GM12878 (cell line): ENCODE data around the gene C1RL. TPM values are rescaled to one million over a fixed set of nuclear protein-coding genes. Genes with fewer than 3 reads are reported as not detected.

Experiments used
- ATAC-seq: fragments of 200-7000 bp; cut with Tn5 transposase; 3 replicates; pipeline ENCODE4 v1.9.1; 2020; ENCODE audit warnings: mild to moderate bottlenecking, moderate library complexity
- BruUV-seq: library from RNA; stranded (reverse); fragments of 400-500 nt; replicated peaks from 2 replicates; lab custom pipeline; 2021; lab: Mats Ljungman, UMichigan
- CTCF ChIA-PET: fragments of 300-600 bp; sonication (Branson Sonifier 250); formaldehyde crosslinking; extraction: SDS; loops from one replicate; lab custom pipeline; 2021; ENCODE audit warnings: inconsistent platforms; lab: Yijun Ruan, JAX
- POLR2A ChIA-PET: fragments of 350-600 bp; formaldehyde crosslinking; extraction: SDS; loops from one replicate; lab custom pipeline; 2021; ENCODE audit warnings: inconsistent platforms; lab: Charles Lee
- RAD21 ChIA-PET: fragments of 300-600 bp; sonication (Branson Sonifier 250); formaldehyde crosslinking; loops from one replicate; lab custom pipeline; 2023; ENCODE audit warnings: antibody characterized with exemption; ENCODE audit not compliant: unreplicated experiment; lab: Charles Lee
- SMC1A ChIA-PET: fragments of 300-600 bp; sonication (Branson Sonifier 250); formaldehyde crosslinking; loops from one replicate; lab custom pipeline; 2023; ENCODE audit not compliant: unreplicated experiment, uncharacterized antibody; lab: Charles Lee
- DNase-seq: peaks from one replicate; pipeline ENCODE4 v3.0.0-alpha.2; 2011; ENCODE audit warnings: low read depth, low spot score
- FAIRE-seq: peaks from 3 replicates; lab custom pipeline; 2011; peaks lifted over from hg19 to GRCh38; lab: Jason Lieb, UNC
- H2AFZ ChIP-seq: 2 replicates; pipeline ENCODE4 v1.6.0; 2011; ENCODE audit warnings: low read depth, low read length, control low read depth; ENCODE audit not compliant: control insufficient read depth
- H3K27ac ChIP-seq: 2 replicates; pipeline ENCODE4 v1.5.1; 2011; ENCODE audit warnings: control low read depth; ENCODE audit not compliant: control insufficient read depth, insufficient read depth
- H3K27me3 ChIP-seq, 2 experiments: replicated peaks in 1 of 2; 2 replicates each; pipeline versions ENCODE4 v1.6.0 to v1.6.1; 2011; ENCODE audit warnings: low read length in 1 of 2; ENCODE audit not compliant: control insufficient read depth in 2 of 2, insufficient read depth in 2 of 2
- H3K36me3 ChIP-seq, 2 experiments: 2 replicates each; pipeline ENCODE4 v1.5.1; 2011; ENCODE audit warnings: low read length in 1 of 2; ENCODE audit not compliant: control insufficient read depth in 2 of 2, insufficient read depth in 2 of 2
- H3K4me1 ChIP-seq: 2 replicates; pipeline ENCODE4 v1.6.1; 2011; ENCODE audit warnings: mild to moderate bottlenecking, low read length, moderate library complexity, mixed read lengths; ENCODE audit not compliant: control insufficient read depth, insufficient read depth
- H3K4me2 ChIP-seq: 2 replicates; pipeline ENCODE4 v1.6.0; 2011; ENCODE audit warnings: control low read depth; ENCODE audit not compliant: control insufficient read depth, insufficient read depth
- H3K4me3 ChIP-seq: fragments of 200-600 bp; sonication (generic); 2 replicates; pipeline ENCODE4 v1.5.1; 2016
- H3K79me2 ChIP-seq: 2 replicates; pipeline ENCODE4 v1.6.0; 2011; ENCODE audit warnings: low read length; ENCODE audit not compliant: control insufficient read depth, insufficient read depth
- H3K9ac ChIP-seq: 2 replicates; pipeline ENCODE4 v1.8.0; 2011; ENCODE audit warnings: low read length, control low read depth, mixed read lengths; ENCODE audit not compliant: control insufficient read depth, insufficient read depth
- H3K9me3 ChIP-seq: replicated peaks from 3 replicates; pipeline ENCODE4 v1.5.1; 2011; ENCODE audit warnings: mild to moderate bottlenecking, low read length; ENCODE audit not compliant: control insufficient read depth, insufficient read depth
- H4K20me1 ChIP-seq: 2 replicates; pipeline ENCODE4 v1.6.0; 2011; ENCODE audit not compliant: control insufficient read depth, insufficient read depth
- BHLHE40 ChIP-seq, 2 experiments: fragments of 450-650 bp in 1 of 2; IDR thresholded peaks; 2 replicates each; pipeline ENCODE4 v1.6.1; 2011 to 2017; ENCODE audit warnings: low read depth in 2 of 2, borderline replicate concordance in 1 of 2, improper control_type of control experiment in 1 of 2, low read length in 1 of 2, mild to moderate bottlenecking in 1 of 2
- CEBPZ ChIP-seq: fragments of 150-350 bp; IDR thresholded peaks from 2 replicates; pipeline ENCODE4 v1.6.1; 2016; ENCODE audit warnings: low read depth, low read length
- PML ChIP-seq: IDR thresholded peaks from 2 replicates; pipeline ENCODE4 v1.6.1; 2012; ENCODE audit warnings: low read length, inconsistent platforms
- RELA ChIP-seq: fragments of 450-650 bp; IDR thresholded peaks from 2 replicates; pipeline ENCODE4 v1.8.0; 2014; ENCODE audit warnings: borderline replicate concordance; ENCODE audit not compliant: partially characterized antibody
- SMC3 ChIP-seq: IDR thresholded peaks from 2 replicates; pipeline ENCODE4 v1.6.1; 2011; ENCODE audit warnings: low read length, improper control_type of control experiment, borderline replicate concordance
- SREBF2 ChIP-seq: IDR thresholded peaks from 2 replicates; pipeline ENCODE4 v1.6.1; 2012; ENCODE audit warnings: mild to moderate bottlenecking, low read length
- SUPT20H ChIP-seq: IDR thresholded peaks from 2 replicates; pipeline ENCODE4 v1.6.1; 2011; ENCODE audit warnings: low read depth, mild to moderate bottlenecking, low read length, moderate library complexity, borderline replicate concordance; ENCODE audit not compliant: control insufficient read depth
- ZBTB11 ChIP-seq: fragments of 450-650 bp; formaldehyde crosslinking; IDR thresholded peaks from 2 replicates; pipeline ENCODE4 v1.5.0; 2022; ENCODE audit warnings: mild to moderate bottlenecking, missing genetic modification characterization
- WGBS: methylation state at CpG from one replicate; pipeline ENCODE4 v1.1.6; 2016; ENCODE audit warnings: low lambda C conversion rate; ENCODE audit not compliant: insufficient replicate concordance, insufficient coverage; ENCODE audit errors: missing lambda C conversion rate; 5-methylcytosine and 5-hydroxymethylcytosine counted together
- in situ Hi-C: fragments of 300-500 bp; cut with MboI; formaldehyde crosslinking; loops from 9 replicates; pipeline ENCODE4 v1.14.3; 2018; ENCODE audit warnings: mixed read lengths
- intact Hi-C: fragments of 100-400 bp; cut with micrococcal nuclease; formaldehyde crosslinking; loops from one replicate; pipeline ENCODE4 v1.14.2; 2022; ENCODE audit not compliant: unreplicated experiment
- polyA plus RNA-seq, 11 experiments: library from polyadenylated mRNA; depleted of rRNA in 4 of 11; unstranded in 6 of 11; stranded (reverse) in 5 of 11; fragments of >200 nt; fragmentation: Nextera tagmentation in 4 of 11; fragmentation: Illumina TruSeq in 1 of 11; extraction: Ambion mirVana in 4 of 11; extraction: Trizol in 1 of 11; gene quantifications; 1 replicate in 1 of 11; 2 replicates in 10 of 11; pipeline versions ENCODE4 v1.2.1 to v1.2.3, GENCODE V29; 2011 to 2016; ENCODE audit warnings: inconsistent platforms in 2 of 11, missing spikeins in 2 of 11, low read depth in 1 of 11
- total RNA-seq, 4 experiments: library from RNA; depleted of rRNA in 3 of 4; stranded (reverse); fragments of >200 nt in 3 of 4; fragmentation: Illumina TruSeq in 1 of 4; extraction: Trizol in 1 of 4; gene quantifications; 2 replicates each; pipeline versions ENCODE4 v1.2.1 to v1.2.3, GENCODE V29; 2013 to 2021
- TF ChIP-seq, protein P1 (sequence below): fragments of 450-650 bp; IDR thresholded peaks from 2 replicates; pipeline ENCODE4 v1.6.1; 2014; ENCODE audit warnings: mild to moderate bottlenecking
- TF ChIP-seq, protein P2 (sequence below): IDR thresholded peaks from 2 replicates; pipeline ENCODE4 v1.6.1; 2012; ENCODE audit warnings: improper control_type of control experiment, low read depth, low read length; ENCODE audit not compliant: insufficient replicate concordance

The C1RL gene
- total and polyA plus RNA-seq, 10 of the 15 experiments (the other 5 are each of a cell fraction or from before 2014, with no cell fraction given): 1.3 to 12.8 (median 8.1) TPM

GRCh38 chr12:7047306-7047705, 61.7 kb downstream of the C1RL start:
- CTCF ChIA-PET: interaction anchor here (1.7 kb wide), 1 partner anchor 14 kb away, joined by 3 read pairs; no protein-coding TSS in a partner anchor
- H3K27ac ChIP-seq: no peak overlapping the region
- FAIRE-seq: no peak
- no peaks in the 10 kb centered on the region for H3K27me3 ChIP-seq
- H3K4me3 ChIP-seq: no peak overlapping the region
- no peaks in the 10 kb centered on the region for H4K20me1 ChIP-seq
- intact Hi-C loops: no loop called here
- SMC1A ChIA-PET: interaction anchor here (0.7 kb wide), 1 partner anchor 16 kb away, joined by 4 read pairs; no protein-coding TSS in a partner anchor
- no peaks in the 10 kb centered on the region for H3K36me3 ChIP-seq
- H3K4me1 ChIP-seq: no peaks in the 10 kb centered on the region; the same call in 1 of the 2 replicates
- no peaks in the 10 kb centered on the region for H3K79me2 ChIP-seq
- BruUV-seq: no TSS peak
- POLR2A ChIA-PET: no interaction called here
- no peak overlapping the region for H3K9ac ChIP-seq
- in situ Hi-C loops: no loop called here
- peak overlapping the region; percentile 68 for H2AFZ ChIP-seq
- DNase-seq: no peak
- H3K4me2 ChIP-seq: no peak overlapping the region
- RAD21 ChIA-PET: no interaction called here
- no peaks in the 10 kb centered on the region for H3K9me3 ChIP-seq
- ATAC-seq: no peak
- 20% methylated on average over 5 of the region's 5 CpGs for WGBS
- TF ChIP-seq SMC3 (no peak), PML (no peak), RELA (no peak), ZBTB11 (CRISPR knock-in tag) (no peak), SUPT20H (no peak), CEBPZ (no peak), SREBF2 (no peak), BHLHE40 (IDR thresholded peaks at IDR 0.05; ENCODE audit: borderline replicate concordance in 1 of 2, low read depth in 2 of 2, low read length in 1 of 2) (no peak)
- TF ChIP-seq, protein P1, sequence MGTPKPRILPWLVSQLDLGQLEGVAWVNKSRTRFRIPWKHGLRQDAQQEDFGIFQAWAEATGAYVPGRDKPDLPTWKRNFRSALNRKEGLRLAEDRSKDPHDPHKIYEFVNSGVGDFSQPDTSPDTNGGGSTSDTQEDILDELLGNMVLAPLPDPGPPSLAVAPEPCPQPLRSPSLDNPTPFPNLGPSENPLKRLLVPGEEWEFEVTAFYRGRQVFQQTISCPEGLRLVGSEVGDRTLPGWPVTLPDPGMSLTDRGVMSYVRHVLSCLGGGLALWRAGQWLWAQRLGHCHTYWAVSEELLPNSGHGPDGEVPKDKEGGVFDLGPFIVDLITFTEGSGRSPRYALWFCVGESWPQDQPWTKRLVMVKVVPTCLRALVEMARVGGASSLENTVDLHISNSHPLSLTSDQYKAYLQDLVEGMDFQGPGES: no peak
- TF ChIP-seq, protein P2, sequence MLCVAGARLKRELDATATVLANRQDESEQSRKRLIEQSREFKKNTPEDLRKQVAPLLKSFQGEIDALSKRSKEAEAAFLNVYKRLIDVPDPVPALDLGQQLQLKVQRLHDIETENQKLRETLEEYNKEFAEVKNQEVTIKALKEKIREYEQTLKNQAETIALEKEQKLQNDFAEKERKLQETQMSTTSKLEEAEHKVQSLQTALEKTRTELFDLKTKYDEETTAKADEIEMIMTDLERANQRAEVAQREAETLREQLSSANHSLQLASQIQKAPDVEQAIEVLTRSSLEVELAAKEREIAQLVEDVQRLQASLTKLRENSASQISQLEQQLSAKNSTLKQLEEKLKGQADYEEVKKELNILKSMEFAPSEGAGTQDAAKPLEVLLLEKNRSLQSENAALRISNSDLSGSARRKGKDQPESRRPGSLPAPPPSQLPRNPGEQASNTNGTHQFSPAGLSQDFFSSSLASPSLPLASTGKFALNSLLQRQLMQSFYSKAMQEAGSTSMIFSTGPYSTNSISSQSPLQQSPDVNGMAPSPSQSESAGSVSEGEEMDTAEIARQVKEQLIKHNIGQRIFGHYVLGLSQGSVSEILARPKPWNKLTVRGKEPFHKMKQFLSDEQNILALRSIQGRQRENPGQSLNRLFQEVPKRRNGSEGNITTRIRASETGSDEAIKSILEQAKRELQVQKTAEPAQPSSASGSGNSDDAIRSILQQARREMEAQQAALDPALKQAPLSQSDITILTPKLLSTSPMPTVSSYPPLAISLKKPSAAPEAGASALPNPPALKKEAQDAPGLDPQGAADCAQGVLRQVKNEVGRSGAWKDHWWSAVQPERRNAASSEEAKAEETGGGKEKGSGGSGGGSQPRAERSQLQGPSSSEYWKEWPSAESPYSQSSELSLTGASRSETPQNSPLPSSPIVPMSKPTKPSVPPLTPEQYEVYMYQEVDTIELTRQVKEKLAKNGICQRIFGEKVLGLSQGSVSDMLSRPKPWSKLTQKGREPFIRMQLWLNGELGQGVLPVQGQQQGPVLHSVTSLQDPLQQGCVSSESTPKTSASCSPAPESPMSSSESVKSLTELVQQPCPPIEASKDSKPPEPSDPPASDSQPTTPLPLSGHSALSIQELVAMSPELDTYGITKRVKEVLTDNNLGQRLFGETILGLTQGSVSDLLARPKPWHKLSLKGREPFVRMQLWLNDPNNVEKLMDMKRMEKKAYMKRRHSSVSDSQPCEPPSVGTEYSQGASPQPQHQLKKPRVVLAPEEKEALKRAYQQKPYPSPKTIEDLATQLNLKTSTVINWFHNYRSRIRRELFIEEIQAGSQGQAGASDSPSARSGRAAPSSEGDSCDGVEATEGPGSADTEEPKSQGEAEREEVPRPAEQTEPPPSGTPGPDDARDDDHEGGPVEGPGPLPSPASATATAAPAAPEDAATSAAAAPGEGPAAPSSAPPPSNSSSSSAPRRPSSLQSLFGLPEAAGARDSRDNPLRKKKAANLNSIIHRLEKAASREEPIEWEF: no peak
